CD4-positive, CD25-positive, alpha-beta regulatory T cell (primary cell): ENCODE measurements around the gene SAMHD1. TPM values are rescaled to one million over a fixed set of nuclear protein-coding genes. Genes with fewer than 3 reads are reported as not detected.

Experiments used
- ATAC-seq, 2 donors: fragments of 150-1000 bp; cut with Tn5 transposase; one replicate each; pipeline ENCODE4 v1.10.0; 2021; ENCODE audit warnings: low read depth in 2 of 2, moderate number of reproducible peaks in 2 of 2, moderate library complexity in 1 of 2
- DNase-seq, 3 donors: peaks; one replicate each; pipeline versions ENCODE4 v3.0.0 to v3.0.0-alpha.2; 2012 to 2022; ENCODE audit warnings: mixed read lengths in 1 of 3
- H3K27ac ChIP-seq: one replicate; pipeline ENCODE4 v1.7.0; 2013; ENCODE audit warnings: mild to moderate bottlenecking, low read length; ENCODE audit not compliant: insufficient read depth, poor library complexity, severe bottlenecking
- H3K27me3 ChIP-seq: one replicate; pipeline ENCODE4 v1.7.0; 2013; ENCODE audit warnings: low read length; ENCODE audit not compliant: control insufficient read depth, insufficient read depth
- H3K36me3 ChIP-seq: one replicate; pipeline ENCODE4 v1.7.0; 2013; ENCODE audit warnings: mild to moderate bottlenecking, low read length, moderate library complexity; ENCODE audit not compliant: control insufficient read depth, insufficient read depth
- H3K4me1 ChIP-seq: 2 replicates; pipeline ENCODE4 v1.7.0; 2013; ENCODE audit warnings: mild to moderate bottlenecking, low read length; ENCODE audit not compliant: insufficient read depth, control insufficient read depth, poor library complexity, severe bottlenecking
- H3K4me3 ChIP-seq: one replicate; pipeline ENCODE4 v1.7.0; 2013; ENCODE audit warnings: low read depth, mild to moderate bottlenecking, low read length, moderate library complexity
- H3K9me3 ChIP-seq, 2 experiments: 1 replicate in 1 of 2; 2 replicates in 1 of 2; pipeline ENCODE4 v1.7.0; 2013; ENCODE audit warnings: low read length in 2 of 2, mild to moderate bottlenecking in 1 of 2, moderate library complexity in 1 of 2; ENCODE audit not compliant: control insufficient read depth in 2 of 2
- H3K27ac Mint-ChIP-seq, 3 donors: one replicate each; pipeline ENCODE4 v1.8.0; 2020 to 2022; ENCODE audit warnings: mild to moderate bottlenecking in 3 of 3, mixed read lengths in 3 of 3, moderate library complexity in 2 of 3
- H3K27me3 Mint-ChIP-seq: one replicate; pipeline ENCODE4 v1.8.0; 2022; ENCODE audit warnings: mild to moderate bottlenecking, mixed read lengths
- H3K36me3 Mint-ChIP-seq: one replicate; pipeline ENCODE4 v1.8.0; 2020; ENCODE audit warnings: mixed read lengths
- H3K4me1 Mint-ChIP-seq, 4 donors: one replicate each; pipeline ENCODE4 v1.8.0; 2020 to 2022; ENCODE audit warnings: mixed read lengths in 4 of 4, mild to moderate bottlenecking in 1 of 4
- H3K4me3 Mint-ChIP-seq, 4 donors: one replicate each; pipeline ENCODE4 v1.8.0; 2020 to 2022; ENCODE audit warnings: mild to moderate bottlenecking in 4 of 4, mixed read lengths in 4 of 4, moderate library complexity in 3 of 4
- H3K9me3 Mint-ChIP-seq, 7 donors: one replicate each; pipeline ENCODE4 v1.8.0; 2020 to 2022; ENCODE audit warnings: mixed read lengths in 7 of 7, mild to moderate bottlenecking in 3 of 7, moderate library complexity in 2 of 7
- polyA plus RNA-seq, 4 donors: library from polyadenylated mRNA; unstranded; fragments of 300-500 nt; fragmentation: Illumina TruSeq; gene quantifications; one replicate each; pipeline ENCODE4 v1.2.3, GENCODE V29; 2021
- total RNA-seq: library from RNA; stranded (reverse); gene quantifications from one replicate; pipeline ENCODE4 v1.2.3, GENCODE V29; 2022

SAMHD1 gene
- total and polyA plus RNA-seq, 5 donors from 2014 or later: 327 to 723 (median 416) TPM

DNA sequence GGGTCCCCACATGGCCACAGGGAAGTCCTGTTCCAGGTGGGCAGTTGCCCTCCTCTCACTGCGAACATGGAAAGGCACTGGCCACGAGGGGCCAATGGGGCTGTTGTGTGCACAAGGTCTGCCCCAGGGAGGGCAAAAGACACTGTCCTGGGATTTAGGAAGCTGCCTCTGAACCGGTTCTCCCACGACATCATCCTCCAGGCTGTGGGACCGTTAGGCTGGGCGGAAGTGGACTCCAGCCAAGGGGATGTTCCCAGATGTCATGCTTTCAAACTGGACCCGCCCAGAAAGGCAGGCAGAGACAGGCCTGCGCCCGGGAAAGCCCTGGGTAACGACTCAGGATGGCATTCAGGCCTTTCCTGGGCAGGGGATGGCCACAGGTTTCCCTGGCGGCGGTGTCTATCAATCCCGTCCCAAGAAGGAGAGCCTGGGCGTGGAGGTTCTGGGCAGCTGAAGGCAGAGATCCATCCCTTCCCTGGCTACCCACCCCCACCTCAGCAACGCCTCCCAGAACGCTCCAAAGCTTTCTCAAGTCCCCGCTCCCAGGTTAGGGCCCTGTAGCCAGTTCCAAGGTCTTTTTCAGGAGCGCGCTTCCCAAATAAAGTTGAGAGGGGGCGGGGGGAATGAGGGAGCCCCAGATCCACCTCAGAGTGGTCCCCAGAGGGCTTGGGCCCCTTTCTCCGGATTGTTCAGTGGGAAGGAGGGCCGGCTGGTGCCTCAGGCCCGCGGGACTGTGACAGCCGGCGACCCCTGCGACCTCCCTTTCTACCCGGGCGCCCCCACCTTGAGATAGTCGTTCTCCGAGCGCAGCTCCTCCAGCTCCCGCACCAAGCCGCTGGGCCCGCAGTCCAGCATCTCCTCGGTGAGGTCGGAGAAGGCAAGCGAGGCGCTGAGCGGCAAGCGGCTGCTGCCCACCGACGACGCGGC lies 89.4 kb downstream of the SAMHD1 start:
- peaks cover 0 to 18% (median 11%) of the 10 kb centered on the region in 4 donors for H3K4me1 Mint-ChIP-seq
- H3K4me3 ChIP-seq: no peak overlapping the region

DNA sequence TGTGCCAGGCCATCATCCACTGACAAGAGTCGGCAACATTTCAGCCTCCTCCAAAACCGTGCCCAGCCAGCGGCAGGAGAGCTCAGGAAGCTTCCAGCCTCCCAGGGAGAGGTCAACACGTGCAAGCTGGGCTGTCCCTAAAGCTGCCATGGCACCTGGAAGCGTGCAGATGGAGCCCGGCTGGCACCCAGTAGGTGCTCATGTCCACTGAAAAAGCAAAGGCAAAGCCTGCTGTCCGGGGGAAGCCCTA lies 90.0 kb downstream of the SAMHD1 start:
- H3K27ac Mint-ChIP-seq: peak overlapping the region in 1 of 3 donors; percentile 69
- peak overlapping the region; percentile 12 to 80 (median 64) for H3K4me3 Mint-ChIP-seq
- DNase-seq (no peak), ATAC-seq (no peak)
- H3K36me3 ChIP-seq: no peaks in the 10 kb centered on the region
- peaks cover 4% of the 10 kb centered on the region for H3K4me1 ChIP-seq
- H3K9me3 Mint-ChIP-seq: no peaks in the 10 kb centered on the region
- no peak overlapping the region for H3K27ac ChIP-seq
- peaks cover 58% of the 10 kb centered on the region for H3K27me3 Mint-ChIP-seq
- peaks cover 0 to 24% (median 16%) of the 10 kb centered on the region in 4 donors for H3K4me1 Mint-ChIP-seq
- H3K27me3 ChIP-seq: peaks cover 5% of the 10 kb centered on the region
- H3K4me3 ChIP-seq: no peak overlapping the region
- H3K36me3 Mint-ChIP-seq: no peaks in the 10 kb centered on the region
- no peaks in the 10 kb centered on the region for H3K9me3 ChIP-seq

More for the DNA sequence above, 89.4 kb downstream of the SAMHD1 start:
- Mint-ChIP-seq H3K9me3 (no peaks in the 10 kb centered on the region), H3K27me3 (peaks cover 60% of the 10 kb centered on the region), H3K36me3 (no peaks in the 10 kb centered on the region), H3K4me3 (peak overlapping the region in 2 of 4 donors; percentile 63 to 65), H3K27ac (no peak overlapping the region)
- no peaks in the 10 kb centered on the region for H3K9me3 ChIP-seq
- H3K36me3 ChIP-seq: no peaks in the 10 kb centered on the region
- DNase-seq: no peak
- no peak overlapping the region for H3K27ac ChIP-seq
- peaks cover 4% of the 10 kb centered on the region for H3K4me1 ChIP-seq
- no peak for ATAC-seq
- H3K27me3 ChIP-seq: peaks cover 5% of the 10 kb centered on the region

DNA sequence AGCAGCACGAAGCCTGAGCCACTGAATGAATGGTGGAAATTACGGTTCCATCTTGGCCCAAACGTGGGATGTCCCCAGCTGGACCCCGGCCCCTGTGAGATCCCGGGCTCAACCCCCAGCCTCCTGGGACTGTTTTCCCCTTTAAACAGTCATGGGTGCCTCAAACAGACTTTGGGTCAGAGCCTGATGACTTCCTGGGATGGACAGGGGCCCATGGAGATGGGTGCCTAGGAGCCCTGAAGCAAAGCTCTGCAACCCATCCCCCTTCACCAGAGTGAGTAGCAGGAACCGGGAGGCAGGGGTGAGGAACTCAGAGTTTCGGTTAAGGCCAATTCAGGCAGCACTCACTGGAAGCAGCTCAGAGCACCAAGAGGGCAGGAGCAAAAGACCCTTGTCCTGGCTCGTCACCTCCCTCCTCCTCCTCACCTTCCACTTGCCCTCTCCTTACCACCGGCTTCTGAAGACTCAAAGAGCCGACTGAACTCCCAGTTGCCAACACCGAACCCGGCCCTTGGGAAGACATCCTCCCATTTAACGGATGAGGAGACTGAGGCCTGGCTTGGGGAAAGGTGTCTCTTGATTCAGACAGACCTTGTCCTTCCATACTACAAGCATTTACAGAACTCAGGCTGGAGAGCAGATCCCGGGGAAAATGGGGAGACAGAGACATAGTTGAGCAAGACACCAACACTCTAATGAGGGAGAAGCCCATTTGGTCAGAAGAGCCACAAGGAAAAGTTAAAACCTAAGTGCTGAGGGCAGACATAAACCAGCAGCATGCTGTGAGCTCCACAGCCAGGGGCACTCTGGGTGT lies 90.5 kb downstream of the SAMHD1 start:
- Mint-ChIP-seq H3K4me1 (peaks cover 0 to 25% (median 15%) of the 10 kb centered on the region in 4 donors), H3K9me3 (no peaks in the 10 kb centered on the region), H3K4me3 (peak overlapping the region; percentile 63 to 80 (median 65)), H3K27ac (peak overlapping the region in 1 of 3 donors; percentile 69), H3K27me3 (peaks cover 52% of the 10 kb centered on the region), H3K36me3 (no peaks in the 10 kb centered on the region)
- Histone ChIP-seq H3K36me3 (no peaks in the 10 kb centered on the region), H3K27ac (no peak overlapping the region), H3K4me1 (peaks cover 9% of the 10 kb centered on the region), H3K4me3 (no peak overlapping the region), H3K27me3 (peaks cover 5% of the 10 kb centered on the region), H3K9me3 (no peaks in the 10 kb centered on the region)
- ATAC-seq (no peak), DNase-seq (no peak)

DNA sequence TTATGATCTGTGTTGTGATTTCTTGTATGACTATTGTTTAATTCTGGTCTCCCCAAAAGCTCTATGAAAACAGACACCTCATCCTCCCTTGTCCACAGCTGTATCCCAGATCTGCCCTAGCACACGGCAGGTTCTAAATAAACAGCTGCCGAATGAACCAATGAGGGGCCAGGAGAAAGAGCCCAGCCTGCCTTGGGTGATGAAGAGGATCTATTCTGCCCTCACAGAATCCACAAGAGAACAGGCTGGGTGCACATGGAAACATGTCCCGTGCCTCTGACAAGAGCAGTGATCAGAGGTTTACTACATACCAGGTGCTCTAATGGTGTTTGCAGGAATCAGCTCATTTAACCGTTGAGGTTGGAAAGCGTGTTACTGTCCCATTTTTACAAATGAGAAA lies 91.2 kb downstream of the SAMHD1 start:
- Mint-ChIP-seq H3K4me3 (peak overlapping the region in 3 of 4 donors; percentile 3 to 65 (median 9)), H3K27me3 (peaks cover 46% of the 10 kb centered on the region), H3K9me3 (no peaks in the 10 kb centered on the region), H3K4me1 (peaks cover 0 to 29% (median 14%) of the 10 kb centered on the region in 4 donors), H3K36me3 (no peaks in the 10 kb centered on the region), H3K27ac (no peak overlapping the region)
- peaks cover 9% of the 10 kb centered on the region for H3K4me1 ChIP-seq
- no peak overlapping the region for H3K4me3 ChIP-seq
- no peaks in the 10 kb centered on the region for H3K9me3 ChIP-seq
- ATAC-seq: no peak
- no peaks in the 10 kb centered on the region for H3K27me3 ChIP-seq
- H3K27ac ChIP-seq: no peak overlapping the region
- no peak for DNase-seq
- H3K36me3 ChIP-seq: no peaks in the 10 kb centered on the region

DNA sequence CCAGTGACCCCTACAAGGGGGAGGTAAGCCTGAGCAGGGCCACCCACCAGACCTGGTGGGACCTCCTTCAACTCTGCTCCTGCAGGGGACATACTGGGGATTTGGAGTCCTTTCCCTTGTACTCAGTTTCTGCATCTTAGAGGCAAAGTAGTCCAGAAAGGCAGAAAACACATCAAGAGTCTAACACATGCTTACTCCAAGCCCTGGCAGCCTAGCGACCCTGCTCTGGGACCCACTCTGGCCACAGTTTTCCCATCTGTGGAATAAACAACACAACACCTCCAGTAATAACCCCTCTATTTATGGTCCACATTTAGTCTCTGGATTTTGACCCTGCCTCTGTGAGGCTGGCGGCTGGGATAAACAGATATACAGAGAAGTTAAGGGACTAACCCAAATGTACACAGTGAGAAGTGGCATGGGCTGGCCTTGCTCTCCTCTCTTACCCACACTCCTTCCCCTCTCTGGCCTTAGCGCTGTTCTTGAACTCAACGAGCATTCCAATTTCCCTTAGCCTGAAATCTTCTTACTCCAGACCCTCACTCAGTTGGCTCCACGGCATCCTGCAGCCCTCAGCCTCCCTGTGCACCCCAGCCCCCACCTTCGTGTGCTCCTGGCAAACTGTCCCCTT lies 91.7 kb downstream of the SAMHD1 start:
- Mint-ChIP-seq H3K27me3 (peaks cover 40% of the 10 kb centered on the region), H3K4me3 (peak overlapping the region in 1 of 4 donors; percentile 65), H3K4me1 (peaks cover 0 to 28% (median 14%) of the 10 kb centered on the region in 4 donors), H3K27ac (no peak overlapping the region), H3K9me3 (no peaks in the 10 kb centered on the region), H3K36me3 (no peaks in the 10 kb centered on the region)
- DNase-seq: no peak
- Histone ChIP-seq H3K9me3 (no peaks in the 10 kb centered on the region), H3K4me1 (peaks cover 9% of the 10 kb centered on the region), H3K4me3 (no peak overlapping the region), H3K36me3 (no peaks in the 10 kb centered on the region), H3K27ac (no peak overlapping the region), H3K27me3 (no peaks in the 10 kb centered on the region)
- ATAC-seq: no peak

DNA sequence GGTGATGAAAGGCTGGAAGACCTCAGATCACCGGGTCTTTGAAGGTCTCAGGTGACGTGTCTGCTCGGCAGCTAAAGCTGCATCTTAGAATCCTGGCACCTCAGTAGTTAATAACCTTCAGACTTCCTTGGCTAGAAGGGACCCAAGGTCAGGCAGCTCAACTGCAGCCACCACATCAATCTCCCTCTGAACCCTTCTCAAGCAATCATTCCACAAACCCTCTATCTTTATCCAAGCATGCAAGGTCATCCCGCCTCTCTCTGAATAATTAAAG lies 92.3 kb downstream of the SAMHD1 start:
- H3K4me1 ChIP-seq: peaks cover 5% of the 10 kb centered on the region
- no peaks in the 10 kb centered on the region for H3K36me3 ChIP-seq
- H3K4me3 ChIP-seq: no peak overlapping the region
- no peak overlapping the region for H3K27ac ChIP-seq
- no peak for ATAC-seq
- Mint-ChIP-seq H3K4me1 (peaks cover 0 to 26% (median 14%) of the 10 kb centered on the region in 4 donors), H3K36me3 (no peaks in the 10 kb centered on the region), H3K9me3 (no peaks in the 10 kb centered on the region), H3K27ac (no peak overlapping the region), H3K27me3 (peaks cover 34% of the 10 kb centered on the region), H3K4me3 (peak overlapping the region in 1 of 4 donors; percentile 65)
- H3K27me3 ChIP-seq: no peaks in the 10 kb centered on the region
- H3K9me3 ChIP-seq: no peaks in the 10 kb centered on the region
- DNase-seq: no peak

DNA sequence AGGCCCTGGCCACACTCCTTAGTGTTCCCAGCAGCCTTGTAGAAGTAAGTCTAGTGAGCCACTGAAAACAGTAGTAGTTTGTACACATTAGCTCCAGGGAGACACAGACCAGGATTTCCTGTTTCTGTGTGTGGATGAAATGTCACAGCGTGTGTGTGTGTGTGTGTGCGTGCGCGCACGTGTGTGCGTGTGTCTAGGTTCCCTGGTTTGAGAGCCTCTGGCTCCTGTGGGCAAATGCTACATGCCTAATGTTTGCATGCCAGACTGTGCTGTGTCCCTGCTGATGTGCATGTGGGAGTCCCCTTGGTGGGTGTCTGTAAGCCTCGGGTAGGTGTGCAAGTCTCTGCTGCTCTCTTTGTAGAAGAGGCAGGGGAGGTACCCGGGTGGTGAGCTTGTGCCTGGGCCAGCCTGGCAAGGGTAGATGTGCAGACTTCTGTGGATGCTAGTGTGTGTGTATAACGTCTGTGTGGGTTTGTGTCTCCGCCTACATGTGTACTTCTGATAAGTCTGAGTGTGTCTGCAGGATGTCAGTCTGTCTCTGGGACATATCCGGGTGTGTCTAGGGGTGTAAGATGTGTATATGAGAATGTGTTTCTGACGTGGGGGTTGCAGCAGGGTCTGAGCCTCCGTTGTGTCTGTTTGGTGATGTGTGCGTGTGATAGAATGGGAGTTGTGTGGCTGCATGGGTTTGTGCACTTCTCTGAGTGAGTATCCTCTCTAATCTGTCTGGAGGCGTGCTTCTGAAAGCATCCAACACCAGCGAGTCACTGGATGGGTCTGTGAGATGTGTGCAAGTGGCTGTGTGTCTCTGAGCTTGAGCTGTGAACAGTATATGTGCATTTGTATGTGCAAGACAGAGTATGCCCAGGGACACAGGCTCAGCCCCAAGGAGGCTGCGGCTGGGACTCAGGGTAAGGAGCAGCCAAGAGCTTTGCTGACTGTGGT lies 94.5 kb downstream of the SAMHD1 start:
- Histone ChIP-seq H3K36me3 (no peaks in the 10 kb centered on the region), H3K27ac (no peak overlapping the region), H3K4me1 (peaks cover 5% of the 10 kb centered on the region), H3K27me3 (no peaks in the 10 kb centered on the region), H3K4me3 (peak overlapping the region; percentile 14), H3K9me3 (no peaks in the 10 kb centered on the region)
- H3K27ac Mint-ChIP-seq: peak overlapping the region; percentile 1 to 49 (median 27)
- no peaks in the 10 kb centered on the region for H3K36me3 Mint-ChIP-seq
- H3K27me3 Mint-ChIP-seq: peaks cover 29% of the 10 kb centered on the region
- no peaks in the 10 kb centered on the region for H3K9me3 Mint-ChIP-seq
- peaks cover 0 to 22% (median 15%) of the 10 kb centered on the region in 4 donors for H3K4me1 Mint-ChIP-seq
- DNase-seq (peak in 2 of 3 donors; percentile 51 to 80), ATAC-seq (peak; percentile 62)
- peak overlapping the region in 2 of 4 donors; percentile 13 to 29 for H3K4me3 Mint-ChIP-seq
